ENCODE measurements around the gene SHC2.
"Not testable (repeated sequence)": the region's sequence is repeated elsewhere in the genome, so short reads cannot be mapped to it uniquely, and the experiment has no call there.

Gene SHC2

GRCh38 chr19:422213-422916, 38.5 kb downstream of the SHC2 start:
- no peak for DNase-seq

GRCh38 chr19:419721-420515, 40.9 kb downstream of the SHC2 start:
- no peak for DNase-seq

- no peak for DNase-seq
These were observed 41.8 kb downstream of the SHC2 start for GRCh38 chr19:418761-419671.

GRCh38 chr19:416416-416815, 44.4 kb downstream of the SHC2 start:
- DNase-seq: no peak

- DNase-seq: no peak
These were observed 45.5 kb downstream of the SHC2 start for GRCh38 chr19:415292-415691.

GRCh38 chr19:413756-414420, 46.9 kb downstream of the SHC2 start:
- DNase-seq: no peak

- DNase-seq: no peak
These were observed 48.2 kb downstream of the SHC2 start for GRCh38 chr19:412356-413355.

GRCh38 chr19:411723-412355, 49.0 kb downstream of the SHC2 start:
- no peak for DNase-seq

GRCh38 chr19:411121-411722, 49.6 kb downstream of the SHC2 start:
- DNase-seq: not testable (repeated sequence)

- no peak for DNase-seq
These were observed 50.5 kb downstream of the SHC2 start for GRCh38 chr19:410243-410781.

GRCh38 chr19:409516-410242, 51.2 kb downstream of the SHC2 start:
- DNase-seq: no peak

- peak; percentile 36 to 52 for DNase-seq
These were observed 51.8 kb downstream of the SHC2 start, which contains the start of gene C2CD4C for GRCh38 chr19:408902-409515. TSS of gene C2CD4C (minus strand) at chr19:409147. CDS start at chr19:408361, 786 bp downstream.

GRCh38 chr19:408441-408901, 52.4 kb downstream of the SHC2 start:
- peak in 1 of 2 donors; percentile 15 for DNase-seq

- DNase-seq: no peak
These were observed 53.1 kb downstream of the SHC2 start for GRCh38 chr19:407511-408440.

- no peak for DNase-seq
These were observed 53.8 kb downstream of the SHC2 start for GRCh38 chr19:406971-407510.

GRCh38 chr19:406135-406781, 54.6 kb downstream of the SHC2 start:
- DNase-seq: no peak

Data from stimulated activated CD4-positive, alpha-beta T cell treated with anti-CD3 and anti-CD28 coated beads, Interleukin-2, amount 100 ng/mL, for 24 hours (primary cell).